Peyer's patch (tissue), 4 donors: ENCODE data around the gene RILP. TPM values are rescaled to one million over a fixed set of nuclear protein-coding genes. Genes with fewer than 3 reads are reported as not detected.

ENCODE experiments used
- DNase-seq, 3 donors: peaks; one replicate each; pipeline ENCODE4 v3.0.0-alpha.2; 2017 to 2019
- H3K27ac ChIP-seq, 4 donors: fragments of 200-600 bp; sonication (generic); one replicate each; pipeline ENCODE4 v1.5.1; 2016 to 2019
- H3K27me3 ChIP-seq, 2 donors: fragments of 200-600 bp; sonication (generic); one replicate each; pipeline ENCODE4 v1.5.1; 2019
- H3K36me3 ChIP-seq, 3 donors: fragments of 200-600 bp; sonication (generic); one replicate each; pipeline ENCODE4 v1.5.1; 2016 to 2019
- H3K4me1 ChIP-seq, 4 donors: fragments of 200-600 bp; sonication (generic); one replicate each; pipeline ENCODE4 v1.5.1; 2016 to 2019
- H3K4me3 ChIP-seq, 4 donors: fragments of 200-600 bp; sonication (generic); 1 replicate in 3 of 4; 2 replicates in 1 of 4; pipeline ENCODE4 v1.5.1; 2016 to 2019; ENCODE audit warnings: mild to moderate bottlenecking in 1 of 4
- H3K9me3 ChIP-seq, 4 donors: fragments of 200-600 bp; sonication (generic); one replicate each; pipeline ENCODE4 v1.5.1; 2016 to 2019; ENCODE audit warnings: mild to moderate bottlenecking in 1 of 4
- POLR2A ChIP-seq, 2 donors: fragments of 450-650 bp; IDR thresholded peaks; one replicate each; pipeline ENCODE4 v1.5.1; 2017; ENCODE audit warnings: antibody characterized with exemption in 2 of 2, mild to moderate bottlenecking in 2 of 2, moderate library complexity in 2 of 2
- small RNA-seq, 2 donors: library from RNA; depleted of rRNA; stranded (forward); fragments of <200 nt; gene quantifications; one replicate each; pipeline ENCODE3, GENCODE V24; 2016
- total RNA-seq, 4 donors: library from RNA; depleted of rRNA; stranded (reverse); fragments of >200 nt; gene quantifications; one replicate each; pipeline ENCODE4 v1.1.0, GENCODE V29; 2016
- TF ChIP-seq, protein P1 (sequence below), 6 experiments: fragments of 450-650 bp in 4 of 6; fragments of 200-600 bp in 2 of 6; sonication (generic) in 1 of 6; IDR thresholded peaks; one replicate each; pipeline ENCODE4 v1.5.1; 2017 to 2019; ENCODE audit warnings: antibody characterized with exemption in 6 of 6, mild to moderate bottlenecking in 3 of 6, moderate library complexity in 1 of 6

Gene RILP
- total RNA-seq, 4 donors from 2014 or later = 29.7 to 173 (median 92.3) TPM

DNA sequence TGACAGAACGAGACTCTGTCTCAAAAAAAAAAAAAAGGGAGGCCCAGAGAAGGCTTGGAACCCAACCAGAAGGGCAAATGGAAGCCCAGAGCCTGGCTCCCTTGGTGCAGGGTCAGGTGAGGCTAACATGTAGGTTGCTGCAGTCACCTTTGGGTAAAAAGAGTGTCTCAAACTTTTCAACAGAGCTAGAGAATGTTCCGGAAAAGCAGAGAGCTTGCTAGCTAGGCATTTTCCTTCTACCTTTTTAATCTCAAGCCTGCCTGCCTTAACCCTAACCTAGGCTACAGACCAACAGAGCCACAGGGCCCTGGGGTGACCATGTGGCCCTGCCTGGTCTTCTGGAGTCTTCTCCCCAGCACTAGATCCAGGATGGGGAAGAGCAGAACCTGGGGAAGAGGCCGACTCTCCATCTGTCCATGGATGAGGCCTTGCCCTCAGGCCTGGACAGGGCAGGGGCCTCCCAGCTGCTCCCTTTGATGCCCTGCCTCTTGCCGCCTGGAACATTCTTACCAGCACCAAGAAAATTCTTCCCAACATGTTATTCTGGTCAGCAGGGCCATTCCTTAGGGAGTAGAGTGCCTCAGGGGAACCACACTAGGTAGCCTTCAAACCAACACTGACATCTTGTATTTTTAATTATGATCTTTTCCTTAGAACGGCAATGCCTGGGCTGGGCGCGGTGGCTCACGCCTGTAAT is 51.1 kb downstream of the RILP start:
- no peak overlapping the region for H3K4me3 ChIP-seq
- TF ChIP-seq POLR2A (IDR thresholded peaks at IDR 0.05) = no peak
- TF ChIP-seq, protein P1, sequence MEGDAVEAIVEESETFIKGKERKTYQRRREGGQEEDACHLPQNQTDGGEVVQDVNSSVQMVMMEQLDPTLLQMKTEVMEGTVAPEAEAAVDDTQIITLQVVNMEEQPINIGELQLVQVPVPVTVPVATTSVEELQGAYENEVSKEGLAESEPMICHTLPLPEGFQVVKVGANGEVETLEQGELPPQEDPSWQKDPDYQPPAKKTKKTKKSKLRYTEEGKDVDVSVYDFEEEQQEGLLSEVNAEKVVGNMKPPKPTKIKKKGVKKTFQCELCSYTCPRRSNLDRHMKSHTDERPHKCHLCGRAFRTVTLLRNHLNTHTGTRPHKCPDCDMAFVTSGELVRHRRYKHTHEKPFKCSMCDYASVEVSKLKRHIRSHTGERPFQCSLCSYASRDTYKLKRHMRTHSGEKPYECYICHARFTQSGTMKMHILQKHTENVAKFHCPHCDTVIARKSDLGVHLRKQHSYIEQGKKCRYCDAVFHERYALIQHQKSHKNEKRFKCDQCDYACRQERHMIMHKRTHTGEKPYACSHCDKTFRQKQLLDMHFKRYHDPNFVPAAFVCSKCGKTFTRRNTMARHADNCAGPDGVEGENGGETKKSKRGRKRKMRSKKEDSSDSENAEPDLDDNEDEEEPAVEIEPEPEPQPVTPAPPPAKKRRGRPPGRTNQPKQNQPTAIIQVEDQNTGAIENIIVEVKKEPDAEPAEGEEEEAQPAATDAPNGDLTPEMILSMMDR (IDR thresholded peaks at IDR 0.05) = no peak
- H3K27me3 ChIP-seq = no peaks in the 10 kb centered on the region
- peaks cover 0 to 7% (median 0%) of the 10 kb centered on the region in 3 donors for H3K36me3 ChIP-seq
- H3K4me1 ChIP-seq = peaks cover 0 to 8% (median 6%) of the 10 kb centered on the region in 4 donors
- H3K9me3 ChIP-seq = no peaks in the 10 kb centered on the region
- DNase-seq = no peak
- peak overlapping the region in 2 of 4 donors; percentile 19 to 43 for H3K27ac ChIP-seq

GRCh38 chr17:1597861-1598342 is 51.8 kb downstream of the RILP start:
- H3K36me3 ChIP-seq = peaks cover 0 to 7% (median 0%) of the 10 kb centered on the region in 3 donors
- peak in 1 of 3 donors; percentile 73 for DNase-seq
- H3K9me3 ChIP-seq = no peaks in the 10 kb centered on the region
- H3K4me3 ChIP-seq = no peak overlapping the region
- H3K4me1 ChIP-seq = peaks cover 0 to 12% (median 8%) of the 10 kb centered on the region in 4 donors
- no peaks in the 10 kb centered on the region for H3K27me3 ChIP-seq
- H3K27ac ChIP-seq = peak overlapping the region in 2 of 4 donors; percentile 19 to 43
- TF ChIP-seq POLR2A (IDR thresholded peaks at IDR 0.05) = no peak
- TF ChIP-seq, protein P1 (IDR thresholded peaks at IDR 0.05) = no peak

Small RNAs within 50 kb of the gene (small RNA-seq; reads per million reads assigned to genes)
- gene RN7SL105P = 0 reads per million in 2 donors

Other genes with a start within 250 kb of the RILP start
- 100 to 1,000 TPM; 317 to 474 (median 395) TPM for gene YWHAE, start 249.6 kb downstream of the RILP start, total RNA-seq
- 10 to 100 TPM; 33.0 to 66.2 (median 59.5) TPM for gene CRK, start 193.6 kb downstream of the RILP start, total RNA-seq
- gene MYO1C, start 157.2 kb downstream of the RILP start, total RNA-seq = 100 to 1,000 TPM; 144 to 232 (median 179) TPM
- 100 to 1,000 TPM in 1 of 4 donors, 10 to 100 TPM in 3; 60.9 to 163 (median 64.7) TPM for gene INPP5K, start 133.3 kb downstream of the RILP start, total RNA-seq
- gene PITPNA, start 87.1 kb downstream of the RILP start, total RNA-seq = 100 to 1,000 TPM in 2 of 4 donors, 10 to 100 TPM in 2; 88.2 to 132 (median 107) TPM
- gene SLC43A2, start 21.0 kb downstream of the RILP start, total RNA-seq = 100 to 1,000 TPM in 1 of 4 donors, 10 to 100 TPM in 3; 58.6 to 103 (median 69.0) TPM
- gene SCARF1, start 4.1 kb downstream of the RILP start, total RNA-seq = 10 to 100 TPM in 3 of 4 donors, 1 to 10 TPM in 1; 9.8 to 32.2 (median 20.3) TPM
- 100 to 1,000 TPM; 138 to 390 (median 226) TPM for gene PRPF8, start 35.0 kb upstream of the RILP start, total RNA-seq
- 10 to 100 TPM in 3 of 4 donors, 1 to 10 TPM in 1; 8.3 to 37.8 (median 19.5) TPM for gene TLCD2, start 60.5 kb upstream of the RILP start, total RNA-seq
- gene WDR81, start 74.8 kb upstream of the RILP start, total RNA-seq = 10 to 100 TPM; 37.1 to 83.3 (median 59.2) TPM
- 1 to 10 TPM; 4.0 to 9.6 (median 5.6) TPM for gene SERPINF2, start 93.0 kb upstream of the RILP start, total RNA-seq
- gene SERPINF1, start 112.2 kb upstream of the RILP start, total RNA-seq = 100 to 1,000 TPM in 1 of 4 donors, 10 to 100 TPM in 3; 28.7 to 306 (median 81.6) TPM
- 10 to 100 TPM; 31.2 to 42.1 (median 39.8) TPM for gene SMYD4, start 180.0 kb upstream of the RILP start, total RNA-seq
- 10 to 100 TPM; 17.2 to 32.2 (median 26.0) TPM for gene RPA1, start 180.1 kb upstream of the RILP start, total RNA-seq